ENCODE data around the gene PIEZO1.
"Not testable (repeated sequence)": the region's sequence is repeated elsewhere in the genome, so short reads cannot be mapped to it uniquely, and the experiment has no call there.

PIEZO1 gene

DNA sequence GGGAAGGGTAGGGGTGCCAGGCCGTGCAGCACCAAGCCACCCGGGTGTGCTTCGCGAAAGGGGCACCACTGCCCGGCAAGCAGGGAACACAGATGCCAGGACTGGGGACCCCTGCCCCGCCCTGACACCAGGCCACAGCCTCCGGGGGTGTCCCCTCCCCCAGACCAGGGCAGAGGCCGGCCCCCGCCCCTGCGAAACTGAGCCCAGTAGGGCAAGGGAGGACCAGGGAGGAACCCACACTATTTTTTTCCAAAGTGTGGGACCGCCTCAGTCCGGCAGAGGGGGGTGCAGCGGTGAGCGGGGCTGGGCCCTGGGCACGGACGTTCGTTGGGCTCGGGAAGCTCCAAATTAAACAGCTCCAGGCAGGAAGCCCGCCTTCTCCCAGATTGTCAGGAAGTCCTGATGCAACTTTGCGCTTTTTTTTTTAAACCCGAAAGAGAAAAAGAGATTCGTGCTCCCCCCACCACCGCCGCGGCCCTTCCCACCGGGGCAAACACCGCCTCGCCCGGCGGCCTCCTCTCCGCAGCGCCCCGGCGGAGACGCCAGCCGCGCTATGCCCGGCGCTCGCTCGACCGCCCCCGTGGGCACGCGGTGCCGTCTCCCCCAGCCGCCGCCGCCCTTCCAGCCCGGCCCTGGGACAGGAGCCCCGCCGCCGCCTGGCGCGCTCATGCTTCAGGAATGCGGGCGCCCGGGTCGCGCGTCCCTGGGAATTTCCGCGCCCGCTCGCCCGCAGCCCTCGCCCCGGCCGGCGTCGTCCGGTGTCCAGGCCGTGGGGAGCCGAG is 755 bp downstream of the PIEZO1 start:
- peak overlapping the region; percentile 70 for H3K4me3 ChIP-seq (ENCODE audit: low read depth, low read length)
- no peak for DNase-seq (ENCODE audit: low read depth)

DNA sequence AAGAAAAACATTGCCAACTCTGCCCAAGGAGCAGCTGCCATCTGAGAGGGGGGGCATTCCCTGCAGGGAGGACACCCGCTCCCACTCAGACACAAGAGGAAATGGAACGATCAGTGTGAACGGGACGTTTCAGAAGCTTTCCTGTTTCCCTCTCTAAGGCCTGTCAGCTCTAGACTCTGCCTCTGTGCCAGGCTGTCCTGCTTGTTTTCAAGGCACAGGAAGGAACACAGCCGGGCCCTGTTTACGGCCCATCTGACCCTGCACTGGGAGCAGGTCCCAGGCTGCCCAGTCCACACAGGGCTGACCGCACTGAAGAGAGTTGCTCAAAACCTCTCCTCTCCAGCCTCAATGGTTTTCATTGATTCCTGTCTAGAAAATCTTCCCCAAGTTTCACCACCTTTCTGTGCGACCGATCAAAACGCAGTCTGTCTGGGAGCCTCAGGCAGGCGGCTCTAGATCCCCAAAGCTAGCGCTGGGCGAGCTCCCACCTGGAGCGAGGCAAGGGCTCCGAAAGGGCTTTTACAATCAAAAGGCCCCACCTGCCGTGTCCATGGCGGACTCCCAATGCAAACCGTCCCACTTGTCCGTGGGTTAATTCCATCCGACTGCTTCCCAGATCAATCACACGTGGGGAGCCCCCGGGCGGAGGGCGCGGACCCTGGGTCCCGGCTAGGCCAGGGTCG is 1.5 kb downstream of the PIEZO1 start:
- H3K4me3 ChIP-seq (ENCODE audit: low read depth, low read length), result peak overlapping the region; percentile 70
- DNase-seq (ENCODE audit: low read depth), result no peak

DNA sequence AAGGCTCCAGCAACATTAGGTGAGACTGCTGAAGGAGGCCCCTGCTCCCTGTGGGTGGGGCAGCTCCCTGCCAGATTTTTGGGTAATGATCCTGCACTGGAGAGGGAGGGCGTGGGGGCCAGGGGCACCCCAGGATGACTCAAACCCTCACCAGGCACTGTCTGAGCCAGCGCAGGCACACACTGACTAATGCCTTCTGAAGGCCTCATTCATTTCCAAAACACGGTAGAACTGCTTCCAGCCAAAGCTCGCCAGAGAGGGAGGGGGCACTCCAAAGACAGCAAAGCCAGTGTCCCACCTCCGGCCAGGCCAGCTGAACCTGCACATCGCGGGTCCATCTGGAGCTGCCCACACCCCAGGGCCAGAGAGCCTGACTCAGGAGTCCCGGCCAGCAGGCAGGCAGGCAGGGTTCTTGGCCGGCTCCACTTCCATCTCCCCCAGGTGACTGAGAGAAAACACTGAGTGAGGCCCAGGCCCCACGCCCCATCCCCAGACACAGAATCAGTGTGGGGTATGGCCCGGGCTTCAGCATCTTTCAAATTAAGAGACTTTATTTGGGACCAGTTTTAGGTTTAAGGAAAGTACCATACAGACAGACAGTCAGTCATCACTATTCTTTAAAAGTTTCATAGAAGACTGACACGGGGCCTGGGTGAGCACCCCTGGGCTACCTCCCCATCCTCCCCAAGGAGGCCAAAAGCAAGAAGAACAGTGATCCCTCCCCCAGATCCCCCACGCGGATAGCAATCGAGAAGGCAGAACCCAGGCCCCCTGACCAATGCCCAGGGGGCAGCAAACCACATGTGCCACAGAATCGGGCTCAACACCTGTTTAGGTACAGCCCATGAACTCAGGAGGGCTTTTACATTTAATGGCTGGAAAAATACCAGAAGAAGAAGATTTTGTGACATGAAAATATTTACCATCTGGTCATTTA is 2.3 kb downstream of the PIEZO1 start:
- no peak for DNase-seq (ENCODE audit: low read depth)
- peak overlapping the region; percentile 70 for H3K4me3 ChIP-seq (ENCODE audit: low read depth, low read length)

DNA sequence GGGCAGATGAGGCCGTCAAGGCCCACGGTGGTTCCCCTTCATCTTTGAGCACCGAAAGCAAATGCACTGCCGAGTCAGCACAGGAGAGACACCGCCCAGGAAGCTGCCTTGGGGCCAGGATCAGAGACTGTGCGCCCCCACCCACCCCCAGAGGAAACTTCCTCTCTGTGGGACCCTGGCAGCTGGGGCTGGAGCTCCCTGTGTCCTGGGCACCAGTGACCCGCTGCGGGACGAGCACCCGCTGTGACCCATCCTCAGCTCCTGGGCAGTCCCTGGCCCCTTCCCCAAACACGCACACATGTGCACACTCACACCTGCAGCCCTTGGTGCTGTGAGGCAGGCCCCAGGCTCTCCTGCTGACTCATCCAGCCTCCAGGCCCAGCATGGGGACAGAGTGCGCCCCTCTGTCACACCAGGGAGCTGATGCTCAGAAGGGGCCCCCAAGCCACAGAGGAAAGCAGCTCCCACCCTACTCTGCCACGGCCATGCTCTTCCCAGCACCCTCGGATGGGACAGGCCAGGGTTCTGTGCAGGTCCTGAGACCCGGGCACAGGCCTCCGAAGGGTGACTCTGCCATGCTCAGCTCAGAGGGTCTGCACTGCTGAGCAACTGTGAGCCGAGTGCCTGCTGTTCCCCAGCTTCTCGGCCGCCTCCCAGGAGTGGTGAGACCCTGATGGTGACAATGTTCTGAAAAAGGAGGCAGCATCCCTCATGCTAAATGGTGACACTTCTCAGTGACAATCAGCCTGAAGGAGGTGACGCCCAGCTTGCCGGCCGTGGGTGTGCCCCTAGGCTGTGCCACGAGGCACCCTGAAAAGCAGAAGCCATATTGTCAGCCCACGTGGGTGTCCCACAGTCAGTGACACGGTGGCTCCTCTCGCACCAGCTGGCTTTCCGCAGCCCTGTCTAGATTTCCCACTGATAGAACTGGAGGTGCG is 3.6 kb downstream of the PIEZO1 start:
- H3K4me3 ChIP-seq (ENCODE audit: low read depth, low read length), result no peak overlapping the region
- no peak for DNase-seq (ENCODE audit: low read depth)

DNA sequence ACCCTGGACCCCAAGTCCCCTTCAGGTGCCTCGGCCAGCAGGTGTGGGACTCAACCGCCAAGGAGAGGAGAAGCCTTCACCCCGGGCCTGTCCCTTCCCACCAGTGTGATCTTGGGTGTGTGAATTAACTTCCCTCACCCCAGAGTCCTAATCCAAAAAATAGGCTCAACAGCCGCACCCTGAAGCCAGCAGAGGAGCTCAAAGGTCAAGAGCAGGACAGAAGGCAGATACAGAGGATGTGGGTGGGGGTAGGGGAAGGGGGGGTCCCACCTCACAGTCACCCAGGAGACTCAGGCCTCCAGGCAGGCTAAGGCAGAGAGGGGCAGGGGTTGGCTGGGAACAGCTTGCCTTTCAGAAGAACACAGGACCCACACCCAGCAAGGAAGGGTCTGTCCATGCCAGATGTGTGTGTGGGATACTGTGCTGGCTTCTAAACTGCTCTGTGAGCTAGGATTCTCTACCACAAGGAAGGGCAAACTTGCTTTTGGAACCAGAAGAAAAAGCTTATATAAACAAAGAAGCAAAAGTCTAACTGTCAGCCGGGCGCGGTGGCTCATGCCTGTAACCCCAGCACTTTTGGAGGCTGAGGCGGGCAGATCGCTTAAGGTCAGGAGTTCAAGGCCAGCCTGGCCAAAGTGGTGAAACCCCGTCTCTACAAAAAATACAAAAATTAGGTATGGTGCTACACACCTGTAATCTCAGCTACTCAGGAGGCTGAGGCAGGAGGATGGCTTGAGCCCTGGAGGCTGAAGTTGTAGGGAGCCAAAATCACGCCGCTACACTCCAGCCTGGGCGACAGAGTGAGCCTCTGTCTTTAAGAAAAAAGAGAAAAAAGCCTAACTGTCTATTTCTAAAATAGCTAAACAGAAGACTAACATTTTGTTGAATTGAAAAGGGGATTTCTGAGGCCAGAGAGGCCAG is 4.6 kb downstream of the PIEZO1 start:
- DNase-seq (ENCODE audit: low read depth), result no peak
- no peak overlapping the region for H3K4me3 ChIP-seq (ENCODE audit: low read depth, low read length)

DNA sequence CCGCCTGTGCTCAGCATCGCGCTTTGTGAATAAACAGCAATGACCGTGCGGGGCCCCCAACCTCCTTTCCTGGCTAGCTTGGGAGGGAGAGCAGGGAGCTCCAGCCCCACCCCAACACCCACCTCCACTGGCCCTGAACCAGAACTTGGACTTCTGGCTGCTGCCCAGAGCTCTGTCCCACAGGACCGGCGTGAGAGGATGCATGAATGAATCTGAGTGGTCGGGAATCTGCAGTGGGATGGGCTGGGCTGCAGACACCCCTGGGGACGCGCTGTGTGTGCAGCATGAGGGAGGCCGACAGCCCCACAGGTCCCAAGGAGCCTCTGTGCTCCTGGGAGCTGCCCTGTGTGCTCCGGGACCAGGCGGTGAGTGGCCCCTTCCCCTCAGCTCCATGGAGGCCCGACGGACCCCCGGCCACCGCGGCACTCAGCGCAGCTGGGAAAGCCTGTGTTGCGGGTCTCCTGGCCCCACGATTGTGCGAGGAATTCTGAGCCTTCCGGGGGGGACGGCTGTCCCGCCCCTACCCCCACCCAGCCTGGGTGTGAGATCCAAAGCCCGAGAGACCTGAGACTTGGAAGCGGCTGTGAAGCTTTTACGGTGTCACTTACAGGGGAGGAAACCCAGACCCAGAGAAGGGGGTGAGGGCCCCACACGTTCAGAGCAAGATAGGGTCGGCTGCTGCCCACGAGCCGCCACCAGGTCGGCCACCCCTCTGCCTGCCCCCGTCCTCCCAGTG is 5.4 kb downstream of the PIEZO1 start:
- no peak overlapping the region for H3K4me3 ChIP-seq (ENCODE audit: low read depth, low read length)
- DNase-seq (ENCODE audit: low read depth), result no peak

DNA sequence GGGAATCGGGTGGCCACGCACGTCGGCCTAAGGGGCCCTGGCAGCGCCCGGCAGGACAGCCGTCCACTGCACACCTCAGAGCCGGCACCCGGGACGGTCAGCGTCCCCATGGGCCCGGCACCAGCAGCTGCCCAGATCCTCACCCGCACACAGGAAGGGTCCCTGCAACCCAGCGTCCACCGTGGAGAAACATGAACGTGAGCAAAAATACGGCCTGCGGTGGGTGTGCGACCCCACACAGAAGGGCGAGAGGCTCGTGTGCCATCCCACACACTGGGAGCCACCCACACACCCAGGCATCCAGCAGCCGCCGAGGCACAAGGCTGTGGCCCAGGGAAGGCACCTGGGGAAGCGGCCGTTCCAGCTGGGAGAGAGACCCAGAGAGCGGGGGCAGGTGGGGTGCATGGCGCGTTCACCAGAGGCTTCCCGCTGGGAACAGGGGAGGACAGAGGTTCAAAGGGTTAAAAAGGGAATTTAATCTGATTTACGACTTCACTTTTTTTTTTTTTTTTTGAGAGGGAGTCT is 6.4 kb downstream of the PIEZO1 start:
- no peak for DNase-seq (ENCODE audit: low read depth)
- no peak overlapping the region for H3K4me3 ChIP-seq (ENCODE audit: low read depth, low read length)

DNA sequence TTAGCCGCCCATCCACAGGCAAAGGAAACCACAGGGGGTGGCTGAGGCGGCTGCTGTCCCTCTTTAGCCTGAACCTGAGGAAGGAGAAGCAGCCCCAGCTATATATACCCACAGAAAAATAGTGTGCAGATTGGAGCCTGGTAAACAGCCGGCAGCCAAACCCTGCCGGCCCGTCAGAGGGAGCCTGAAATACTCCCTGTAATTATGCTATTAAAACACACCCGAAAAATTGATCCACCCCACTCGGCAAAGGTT is 6.8 kb downstream of the PIEZO1 start:
- H3K4me3 ChIP-seq (ENCODE audit: low read depth, low read length), result no peak overlapping the region
- no peak for DNase-seq (ENCODE audit: low read depth)

DNA sequence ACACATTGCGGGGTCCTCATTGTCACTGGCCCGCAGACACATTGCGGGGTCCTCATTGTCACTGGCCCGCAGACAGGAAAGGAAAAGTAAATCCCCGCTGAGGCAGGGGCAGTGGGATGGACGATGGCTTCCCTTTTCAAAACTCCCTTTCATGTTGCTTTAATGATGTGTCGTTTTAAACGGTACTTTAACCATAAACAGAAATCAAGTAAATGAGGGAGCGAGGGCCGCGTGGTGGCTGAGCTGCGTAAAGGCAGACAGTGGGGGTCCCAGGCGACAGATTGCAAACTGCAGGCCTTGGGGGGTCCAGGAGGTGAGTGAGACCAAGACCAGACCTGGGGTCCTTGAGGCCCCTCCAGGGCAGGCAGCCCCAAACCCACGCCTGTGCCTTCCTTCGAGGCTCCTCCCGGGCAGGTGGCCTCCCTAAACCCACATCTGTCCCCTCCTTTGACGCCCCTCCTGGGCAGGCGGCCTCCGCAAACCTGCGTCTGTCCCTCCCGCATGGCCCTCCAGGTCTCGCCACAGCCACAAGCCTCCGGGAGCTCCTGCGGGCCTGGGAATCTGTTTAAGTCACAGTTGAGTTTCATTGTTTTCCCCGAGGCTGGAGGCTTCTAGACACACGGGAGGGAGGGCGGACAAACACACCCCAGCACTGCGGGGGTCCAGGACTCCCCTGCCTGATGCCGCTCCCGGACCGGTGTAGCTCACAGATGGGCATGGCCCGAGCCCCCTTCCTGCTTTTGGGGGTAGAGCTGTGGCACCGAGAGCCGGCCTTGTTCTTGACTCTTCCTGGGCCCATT is 7.3 kb downstream of the PIEZO1 start:
- no peak for DNase-seq (ENCODE audit: low read depth)
- H3K4me3 ChIP-seq (ENCODE audit: low read depth, low read length), result no peak overlapping the region

DNA sequence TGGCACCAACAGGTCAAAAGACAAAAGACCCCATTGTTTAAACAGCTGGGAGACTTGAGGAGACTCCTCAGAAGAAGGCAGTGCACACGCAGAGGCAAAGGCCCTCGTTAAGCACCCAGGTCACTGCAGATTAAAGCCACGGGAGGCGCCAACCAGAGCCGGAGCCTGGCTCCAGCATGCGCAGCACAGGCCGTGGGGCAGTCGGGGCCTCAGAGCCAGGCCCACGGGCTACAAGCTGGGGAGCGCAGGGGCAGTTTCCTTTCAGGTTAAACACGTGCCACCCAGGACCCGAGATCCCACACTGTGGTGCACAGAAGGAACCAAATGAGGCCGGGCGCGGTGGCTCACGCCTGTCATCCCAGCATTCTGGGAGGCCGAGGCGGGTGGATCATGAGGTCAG is 9.2 kb downstream of the PIEZO1 start:
- DNase-seq (ENCODE audit: low read depth), result no peak
- H3K4me3 ChIP-seq (ENCODE audit: low read depth, low read length), result no peak overlapping the region

DNA sequence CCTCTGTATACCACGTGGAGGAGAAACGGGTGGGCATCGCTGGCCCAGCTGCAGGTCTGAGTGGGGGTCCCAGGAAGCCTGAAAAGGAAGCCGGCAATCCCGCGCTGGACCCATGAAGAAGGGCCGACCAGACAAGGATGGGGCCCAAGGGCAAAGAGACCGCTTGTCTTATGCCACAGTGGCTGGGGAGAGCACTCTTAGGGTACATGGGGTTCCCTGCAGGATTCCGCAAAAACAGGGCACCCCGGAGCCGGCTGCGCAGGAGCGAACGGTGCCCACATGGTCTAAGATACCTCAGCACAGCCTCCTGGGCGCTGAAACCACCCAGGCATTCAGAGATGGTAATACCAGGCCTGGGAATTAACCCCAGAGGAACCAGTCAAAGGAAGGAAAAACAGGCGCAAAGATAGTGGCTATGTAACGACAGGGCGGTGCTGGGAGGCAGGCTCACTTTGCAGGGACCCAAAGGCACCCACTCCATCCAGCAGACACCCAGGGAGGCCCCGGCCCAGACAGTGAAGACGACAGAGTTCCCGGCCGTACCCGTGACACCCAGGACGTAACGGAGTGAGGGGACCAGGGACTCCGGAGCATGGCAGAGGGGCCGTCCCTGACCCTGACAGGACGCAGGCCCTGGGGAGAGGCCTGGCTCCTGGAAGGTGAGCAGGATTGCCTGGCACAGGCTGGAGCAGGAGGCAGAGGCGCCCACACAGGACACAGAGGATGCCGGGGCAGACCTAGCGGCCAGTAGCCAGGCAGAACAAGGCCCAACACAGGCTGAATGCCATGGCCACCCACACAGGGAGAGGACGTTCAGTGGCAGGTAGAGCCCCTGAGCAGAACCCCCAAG is 10.3 kb downstream of the PIEZO1 start:
- no peak overlapping the region for H3K4me3 ChIP-seq (ENCODE audit: low read depth, low read length)
- DNase-seq (ENCODE audit: low read depth), result no peak

DNA sequence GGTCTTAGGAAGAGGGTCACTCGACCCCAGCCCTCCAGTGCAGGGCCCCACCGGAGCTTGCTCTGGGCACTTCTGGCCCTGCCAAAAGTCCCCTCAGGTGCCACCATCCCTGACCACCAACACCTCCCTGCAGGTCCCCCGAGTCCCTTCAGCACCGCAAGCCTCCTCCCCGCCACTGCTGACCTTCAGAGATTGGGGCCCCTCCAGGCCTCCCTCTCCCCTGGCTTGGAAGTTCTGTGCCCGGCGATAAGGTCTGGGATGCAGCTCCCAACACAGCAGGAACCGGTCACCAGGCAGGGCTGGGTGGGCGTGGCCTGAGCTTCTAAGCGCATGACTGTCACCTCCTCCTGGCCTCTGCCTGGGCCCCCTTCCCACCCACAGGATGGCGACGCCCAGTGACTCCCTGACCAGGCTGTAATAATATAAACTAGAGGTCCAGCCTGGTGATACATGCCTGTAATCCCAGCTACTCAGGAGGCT is 11.2 kb downstream of the PIEZO1 start:
- DNase-seq (ENCODE audit: low read depth), result no peak
- H3K4me3 ChIP-seq (ENCODE audit: low read depth, low read length), result no peak overlapping the region

DNA sequence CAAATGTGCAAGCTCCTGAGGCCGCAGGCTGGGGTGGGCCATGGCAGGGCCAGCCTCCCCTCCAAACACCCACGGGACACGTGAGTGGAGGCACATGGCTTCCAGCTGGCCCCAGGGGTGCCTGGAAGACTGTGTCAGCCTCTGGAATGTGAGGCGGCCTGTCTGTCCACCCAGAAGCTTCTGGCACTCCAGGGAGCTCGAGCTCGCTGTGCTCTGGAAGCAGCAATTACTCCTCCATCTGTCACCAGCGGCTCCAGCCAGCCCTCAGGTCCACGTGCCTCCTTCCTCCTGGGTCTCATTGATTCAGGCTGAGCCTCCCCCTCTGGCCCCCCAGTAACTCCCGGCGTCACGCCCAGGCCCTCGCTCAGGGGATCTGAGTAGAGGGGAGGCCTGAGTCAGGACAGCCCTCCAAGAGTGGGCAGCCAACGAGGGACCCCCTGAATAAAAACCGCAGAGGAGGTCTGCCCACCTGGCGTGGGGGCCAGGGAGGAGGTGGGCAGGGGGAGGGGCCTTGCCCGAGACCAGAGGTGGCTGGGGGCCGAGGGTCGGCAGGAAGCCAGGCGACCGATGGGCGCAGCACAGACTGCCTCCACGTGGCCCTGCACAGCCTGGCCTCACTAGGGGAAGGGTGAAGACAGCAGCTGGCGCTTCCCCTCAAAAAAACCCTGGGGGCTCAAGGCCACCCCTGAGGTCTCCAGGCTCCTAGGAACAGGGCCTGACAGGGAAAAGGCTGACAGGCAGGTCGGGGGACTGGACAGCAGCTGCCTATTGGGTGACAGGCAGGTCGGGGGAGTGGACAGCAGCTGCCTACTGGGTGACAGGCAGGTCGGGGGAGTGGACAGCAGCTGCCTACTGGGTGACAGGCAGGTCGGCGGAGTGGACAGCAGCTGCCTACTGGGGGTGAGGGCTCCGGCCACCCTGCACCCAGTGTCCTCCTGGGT is 11.9 kb downstream of the PIEZO1 start:
- no peak overlapping the region for H3K4me3 ChIP-seq (ENCODE audit: low read depth, low read length)
- DNase-seq (ENCODE audit: low read depth), result peak; percentile 69

DNA sequence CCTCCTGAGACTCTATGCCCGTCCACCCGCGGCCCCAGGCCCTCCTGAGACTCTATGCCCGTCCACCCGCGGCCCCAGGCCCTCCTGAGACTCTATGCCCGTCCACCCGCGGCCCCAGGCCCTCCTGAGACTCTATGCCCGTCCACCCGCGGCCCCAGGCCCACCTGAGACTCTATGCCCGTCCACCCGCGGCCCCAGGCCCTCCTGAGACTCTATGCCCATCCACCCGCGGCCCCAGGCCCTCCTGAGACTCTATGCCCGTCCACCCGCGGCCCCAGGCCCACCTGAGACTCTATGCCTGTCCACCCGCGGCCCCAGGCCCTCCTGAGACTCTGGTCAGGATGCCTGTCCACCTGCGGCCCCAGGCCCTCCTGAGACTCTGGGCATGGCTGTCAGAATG is 13.2 kb downstream of the PIEZO1 start:
- H3K4me3 ChIP-seq (ENCODE audit: low read depth, low read length); DNase-seq (ENCODE audit: low read depth): not testable (repeated sequence)

DNA sequence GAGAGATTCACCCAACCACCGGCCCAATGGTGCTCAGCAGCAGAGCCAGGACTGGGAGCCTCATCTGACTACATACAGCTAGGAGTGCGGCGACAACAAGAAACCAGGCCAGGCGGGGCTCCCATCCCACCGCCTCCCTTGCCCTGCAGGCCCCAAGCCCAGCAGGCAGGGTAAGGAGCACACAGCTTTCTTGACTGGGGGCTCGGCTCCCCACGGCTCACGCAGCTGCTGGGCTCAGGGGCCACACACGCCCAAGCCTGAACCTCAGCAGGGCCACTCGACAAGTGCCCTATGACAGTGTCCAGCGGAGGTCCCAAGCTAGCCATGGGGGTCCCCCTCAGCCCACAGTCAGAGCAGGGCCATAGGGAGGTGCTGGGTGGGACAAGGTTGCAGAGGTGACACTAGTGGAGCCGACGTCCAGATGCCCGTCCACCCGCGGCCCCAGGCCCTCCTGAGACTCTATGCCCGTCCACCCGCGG is 13.7 kb downstream of the PIEZO1 start:
- no peak for DNase-seq (ENCODE audit: low read depth)
- no peak overlapping the region for H3K4me3 ChIP-seq (ENCODE audit: low read depth, low read length)
